ENCODE measurements around the gene RBM20.
"Not testable (repeated sequence)": the region's sequence is repeated elsewhere in the genome, so short reads cannot be mapped to it uniquely, and the experiment has no call there.

The RBM20 gene

GRCh38 chr10:110706690-110707098 is 62.6 kb downstream of the RBM20 start:
- DNase-seq (ENCODE audit: low read depth), result no peak

GRCh38 chr10:110708776-110709443 is 64.8 kb downstream of the RBM20 start:
- DNase-seq (ENCODE audit: low read depth), result no peak

GRCh38 chr10:110709444-110709828 is 65.3 kb downstream of the RBM20 start:
- no peak for DNase-seq (ENCODE audit: low read depth)

GRCh38 chr10:110709964-110710587 is 65.9 kb downstream of the RBM20 start:
- DNase-seq (ENCODE audit: low read depth), result no peak

GRCh38 chr10:110710621-110711020 is 66.5 kb downstream of the RBM20 start:
- DNase-seq (ENCODE audit: low read depth), result no peak

- no peak for DNase-seq (ENCODE audit: low read depth)
Measured at GRCh38 chr10:110711382-110711781, 67.2 kb downstream of the RBM20 start.

- DNase-seq (ENCODE audit: low read depth), result no peak
Measured at GRCh38 chr10:110714356-110714755, 70.2 kb downstream of the RBM20 start.

GRCh38 chr10:110717781-110718589 is 73.8 kb downstream of the RBM20 start:
- DNase-seq (ENCODE audit: low read depth), result no peak

- no peak for DNase-seq (ENCODE audit: low read depth)
Measured at GRCh38 chr10:110721406-110722038, 77.4 kb downstream of the RBM20 start.

- DNase-seq (ENCODE audit: low read depth), result no peak
Measured at GRCh38 chr10:110723224-110723891, 79.2 kb downstream of the RBM20 start.

- DNase-seq (ENCODE audit: low read depth), result no peak
Measured at GRCh38 chr10:110724116-110724921, 80.2 kb downstream of the RBM20 start.

- no peak for DNase-seq (ENCODE audit: low read depth)
Measured at GRCh38 chr10:110724937-110725336, 80.8 kb downstream of the RBM20 start.

- DNase-seq (ENCODE audit: low read depth), result no peak
Measured at GRCh38 chr10:110725801-110726630, 81.9 kb downstream of the RBM20 start.

GRCh38 chr10:110727785-110728184 is 83.6 kb downstream of the RBM20 start:
- DNase-seq (ENCODE audit: low read depth), result not testable (repeated sequence)

GRCh38 chr10:110730345-110731050 is 86.4 kb downstream of the RBM20 start:
- no peak for DNase-seq (ENCODE audit: low read depth)

GRCh38 chr10:110733218-110733952 is 89.2 kb downstream of the RBM20 start:
- DNase-seq (ENCODE audit: low read depth), result no peak

- no peak for DNase-seq (ENCODE audit: low read depth)
Measured at GRCh38 chr10:110735620-110736027, 91.5 kb downstream of the RBM20 start.

- no peak for DNase-seq (ENCODE audit: low read depth)
Measured at GRCh38 chr10:110737886-110738634, 93.9 kb downstream of the RBM20 start.
